H1 (cell line): Measurements from ENCODE around the gene MFAP4. TPM values are rescaled to one million over a fixed set of nuclear protein-coding genes. Genes with fewer than 3 reads are reported as not detected.

Source experiments
- CTCF ChIA-PET: fragments of 300-600 bp; sonication (Branson Sonifier 250); formaldehyde crosslinking; loops from one replicate; lab custom pipeline; 2021; ENCODE audit not compliant: partially characterized antibody; lab: Charles Lee
- POLR2A ChIA-PET: fragments of 300-600 bp; sonication (Branson Sonifier 250); formaldehyde crosslinking; loops from one replicate; lab custom pipeline; 2021; ENCODE audit warnings: inconsistent platforms; ENCODE audit not compliant: partially characterized antibody; lab: Charles Lee
- DNase-seq, 2 experiments: peaks; one replicate each; pipeline versions ENCODE4 v3.0.0 to v3.0.0-alpha.2; 2010 to 2022; ENCODE audit warnings: low spot score in 2 of 2, low read depth in 1 of 2, mixed read lengths in 1 of 2
- FAIRE-seq: peaks from 2 replicates; lab custom pipeline; 2011; peaks lifted over from hg19 to GRCh38; lab: Jason Lieb, UNC
- H2AFZ ChIP-seq: 2 replicates; pipeline ENCODE4 v1.8.1; 2012; ENCODE audit warnings: low read length, inconsistent platforms
- H2AK5ac ChIP-seq: 2 replicates; pipeline ENCODE4 v1.6.1; 2013; ENCODE audit warnings: low read depth, low read length
- H2BK120ac ChIP-seq: replicated peaks from 2 replicates; pipeline ENCODE3; 2013; ENCODE audit warnings: low read depth, low read length, inconsistent platforms
- H2BK12ac ChIP-seq: 2 replicates; pipeline ENCODE4 v1.6.1; 2013; ENCODE audit warnings: low read depth, low read length
- H2BK15ac ChIP-seq: 2 replicates; pipeline ENCODE4 v1.6.1; 2013; ENCODE audit warnings: low read length
- H2BK20ac ChIP-seq: 2 replicates; pipeline ENCODE4 v1.6.1; 2013; ENCODE audit warnings: low read length
- H2BK5ac ChIP-seq: 2 replicates; pipeline ENCODE4 v1.6.1; 2013; ENCODE audit warnings: low read depth, low read length
- H3K14ac ChIP-seq: 2 replicates; pipeline ENCODE4 v1.6.1; 2013; ENCODE audit warnings: inconsistent platforms; ENCODE audit not compliant: insufficient read length
- H3K18ac ChIP-seq: 2 replicates; pipeline ENCODE4 v1.6.1; 2013; ENCODE audit warnings: low read length; ENCODE audit errors: extremely low read depth
- H3K23ac ChIP-seq: 2 replicates; pipeline ENCODE4 v1.6.1; 2013; ENCODE audit warnings: inconsistent platforms; ENCODE audit not compliant: insufficient read length
- H3K23me2 ChIP-seq: 2 replicates; pipeline ENCODE4 v1.6.1; 2013; ENCODE audit warnings: low read depth, low read length
- H3K27ac ChIP-seq: 2 replicates; pipeline ENCODE4 v1.6.1; 2011; ENCODE audit warnings: low read depth, low read length, inconsistent platforms
- H3K27me3 ChIP-seq, 4 experiments: replicated peaks in 1 of 4; 1 replicate in 1 of 4; 2 replicates in 3 of 4; pipeline versions ENCODE4 v1.6.1 to v1.8.1; 2011 to 2013; ENCODE audit warnings: low read length in 3 of 4, mild to moderate bottlenecking in 3 of 4, inconsistent platforms in 2 of 4, mixed read lengths in 2 of 4, moderate library complexity in 1 of 4; ENCODE audit not compliant: control insufficient read depth in 3 of 4, insufficient read depth in 3 of 4; ENCODE audit errors: extremely low read depth in 1 of 4
- H3K36me3 ChIP-seq, 4 experiments: 2 replicates each; pipeline versions ENCODE4 v1.6.1 to v1.8.1; 2011 to 2013; ENCODE audit warnings: mild to moderate bottlenecking in 4 of 4, low read length in 3 of 4, moderate library complexity in 2 of 4, control low read depth in 1 of 4, inconsistent platforms in 1 of 4; ENCODE audit not compliant: insufficient read depth in 4 of 4, control insufficient read depth in 2 of 4
- H3K4ac ChIP-seq: replicated peaks from 2 replicates; pipeline ENCODE3; 2013; ENCODE audit warnings: low read length, low read depth, mixed read lengths, inconsistent platforms; ENCODE audit not compliant: insufficient read length
- H3K4me1 ChIP-seq, 4 experiments: replicated peaks in 1 of 4; 1 replicate in 1 of 4; 2 replicates in 3 of 4; pipeline versions ENCODE4 v1.6.1 to v1.8.1; 2011 to 2013; ENCODE audit warnings: low read length in 3 of 4, inconsistent platforms in 2 of 4, mixed read lengths in 1 of 4; ENCODE audit not compliant: insufficient read depth in 4 of 4, control insufficient read depth in 3 of 4
- H3K4me2 ChIP-seq, 2 experiments: 2 replicates each; pipeline versions ENCODE4 v1.6.1 to v1.8.1; 2011 to 2013; ENCODE audit warnings: low read depth in 2 of 2, low read length in 2 of 2, control low read depth in 1 of 2, inconsistent platforms in 1 of 2, mild to moderate bottlenecking in 1 of 2; ENCODE audit not compliant: insufficient read depth in 1 of 2
- H3K4me3 ChIP-seq, 4 experiments: fragments of 200-600, 300-600 bp in 1 of 4; sonication (generic), shearing (Covaris generic), sonication (Bioruptor Twin) in 1 of 4; 2 replicates each; pipeline versions ENCODE4 v1.5.1 to v1.8.1; 2011 to 2016; ENCODE audit warnings: low read length in 4 of 4, low read depth in 3 of 4, control low read depth in 2 of 4, inconsistent platforms in 2 of 4, mild to moderate bottlenecking in 2 of 4, mixed read lengths in 1 of 4, moderate library complexity in 1 of 4; ENCODE audit not compliant: insufficient read depth in 2 of 4; ENCODE audit errors: extremely low read depth in 1 of 4
- H3K56ac ChIP-seq: replicated peaks from 2 replicates; pipeline ENCODE3; 2013; ENCODE audit warnings: low read depth, mild to moderate bottlenecking, mixed read lengths, low read length, inconsistent platforms; ENCODE audit not compliant: insufficient read length
- H3K79me1 ChIP-seq: 2 replicates; pipeline ENCODE4 v1.6.1; 2013; ENCODE audit warnings: low read depth, low read length, control low read depth
- H3K79me2 ChIP-seq, 2 experiments: 2 replicates each; pipeline versions ENCODE4 v1.6.1 to v1.8.1; 2012 to 2013; ENCODE audit warnings: low read length in 2 of 2, mild to moderate bottlenecking in 2 of 2, inconsistent platforms in 1 of 2; ENCODE audit not compliant: insufficient read depth in 2 of 2, control insufficient read depth in 1 of 2
- H3K9ac ChIP-seq, 4 experiments: replicated peaks in 1 of 4; 1 replicate in 1 of 4; 2 replicates in 3 of 4; pipeline versions ENCODE4 v1.6.1 to v1.8.1; 2011 to 2013; ENCODE audit warnings: low read depth in 3 of 4, low read length in 3 of 4, control low read depth in 2 of 4, mild to moderate bottlenecking in 2 of 4, moderate library complexity in 2 of 4, inconsistent platforms in 1 of 4; ENCODE audit errors: extremely low read depth in 1 of 4
- H3K9me3 ChIP-seq, 2 experiments: 2 replicates each; pipeline versions ENCODE4 v1.6.1 to v1.8.1; 2012 to 2013; ENCODE audit warnings: mild to moderate bottlenecking in 2 of 2, moderate library complexity in 2 of 2, control low read depth in 1 of 2, inconsistent platforms in 1 of 2, low read depth in 1 of 2, low read length in 1 of 2, mixed read lengths in 1 of 2; ENCODE audit not compliant: insufficient read depth in 2 of 2
- H4K20me1 ChIP-seq, 2 experiments: replicated peaks in 1 of 2; 2 replicates each; pipeline versions ENCODE3 to v1.8.1; 2011 to 2013; ENCODE audit warnings: inconsistent platforms in 2 of 2, low read length in 2 of 2, mild to moderate bottlenecking in 1 of 2; ENCODE audit not compliant: insufficient read depth in 2 of 2, control insufficient read depth in 1 of 2
- H4K5ac ChIP-seq: 2 replicates; pipeline ENCODE4 v1.6.1; 2013; ENCODE audit warnings: low read length, low read depth, mixed read lengths, inconsistent platforms; ENCODE audit not compliant: insufficient read length
- H4K8ac ChIP-seq: 2 replicates; pipeline ENCODE4 v1.8.0; 2013; ENCODE audit warnings: mild to moderate bottlenecking, moderate library complexity, low read length, inconsistent platforms; ENCODE audit not compliant: insufficient read depth; ENCODE audit errors: extremely low read depth
- H4K91ac ChIP-seq: replicated peaks from 2 replicates; pipeline ENCODE3; 2013; ENCODE audit warnings: low read length, mixed read lengths, inconsistent platforms; ENCODE audit not compliant: insufficient read length
- EP300 ChIP-seq, 2 experiments: IDR thresholded peaks; 1 replicate in 1 of 2; 2 replicates in 1 of 2; pipeline ENCODE4 v1.6.1; 2011 to 2012; ENCODE audit warnings: low read depth in 2 of 2, low read length in 2 of 2, mild to moderate bottlenecking in 2 of 2, borderline replicate concordance in 1 of 2, inconsistent platforms in 1 of 2, moderate library complexity in 1 of 2
- GABPA ChIP-seq: IDR thresholded peaks from 2 replicates; pipeline ENCODE4 v1.6.1; 2011; ENCODE audit warnings: mild to moderate bottlenecking, low read length, moderate library complexity, borderline replicate concordance; ENCODE audit not compliant: insufficient read depth
- POLR2AphosphoS5 ChIP-seq: IDR thresholded peaks from 2 replicates; pipeline ENCODE4 v1.6.1; 2011; ENCODE audit warnings: low read depth, low read length
- SRF ChIP-seq: IDR thresholded peaks from 2 replicates; pipeline ENCODE4 v1.6.1; 2011; ENCODE audit warnings: mild to moderate bottlenecking, low read depth, low read length, moderate library complexity
- TCF12 ChIP-seq: IDR thresholded peaks from 2 replicates; pipeline ENCODE4 v1.6.1; 2011; ENCODE audit warnings: low read depth, mild to moderate bottlenecking, low read length
- WGBS, 2 experiments: shearing (Covaris generic) in 1 of 2; methylation state at CpG; one replicate each; pipeline versions ENCODE4 v1.1.6 to v1.1.7; 2013 to 2015; ENCODE audit warnings: low lambda C conversion rate in 2 of 2, mixed read lengths in 2 of 2, inconsistent platforms in 1 of 2, low coverage in 1 of 2, missing lambda C conversion rate in 1 of 2; ENCODE audit not compliant: insufficient replicate concordance in 2 of 2, insufficient coverage in 1 of 2, insufficient read length in 1 of 2; ENCODE audit errors: extremely low coverage in 1 of 2, missing lambda C conversion rate in 1 of 2; 5-methylcytosine and 5-hydroxymethylcytosine counted together
- polyA plus RNA-seq, 7 experiments: library from polyadenylated mRNA; depleted of rRNA in 3 of 7; stranded (reverse) in 5 of 7; unstranded in 2 of 7; fragments of >200 nt in 5 of 7; fragments of 200-250 nt in 2 of 7; gene quantifications; 1 replicate in 5 of 7; 2 replicates in 1 of 7; 4 replicates in 1 of 7; pipeline versions ENCODE4 v1.2.1 to v1.2.3, GENCODE V29; 2011 to 2013; ENCODE audit warnings: missing spikeins in 2 of 7, mixed read lengths in 2 of 7
- total RNA-seq: library from RNA; stranded (reverse); fragmentation: NEBNext Ultra II Directional; extraction: Animal tissue kit (Norgen Biotek cat#: 25700); gene quantifications from 2 replicates; pipeline ENCODE4 v1.2.1, GENCODE V29; 2021

MFAP4 gene
- total and polyA plus RNA-seq, 2 of the 8 experiments (the other 6 are each of a cell fraction or from before 2014, with no cell fraction given), result 3.1 to 3.6 TPM

DNA sequence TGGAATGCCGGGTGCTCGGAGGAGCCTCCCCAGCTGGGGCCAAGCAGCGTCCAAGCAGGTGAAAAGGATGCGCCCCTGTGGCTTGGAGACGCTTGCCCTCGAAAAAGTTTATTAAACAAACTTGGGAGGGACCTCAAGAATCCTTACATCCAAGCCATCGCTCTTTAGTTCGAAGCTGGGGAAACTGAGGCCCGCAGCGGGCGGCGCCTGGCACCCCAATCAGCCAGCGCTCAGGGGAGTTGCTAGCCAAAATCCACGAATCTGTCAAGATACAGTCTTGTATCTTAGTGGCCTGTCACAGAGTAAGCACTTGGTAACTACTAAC lies 23.9 kb downstream of the MFAP4 start:
- Histone ChIP-seq H3K14ac (no peak overlapping the region), H3K4me1 (peaks cover 0 to 9% (median 3%) of the 10 kb centered on the region in 4 experiments; a peak in 4 of 7 replicates), H2AK5ac (no peak overlapping the region), H3K36me3 (no peaks in the 10 kb centered on the region; a peak in 1 of 8 replicates), H2BK5ac (no peak overlapping the region), H4K8ac (no peak overlapping the region), H3K9ac (no peak overlapping the region), H2BK12ac (no peak overlapping the region), H3K79me1 (no peaks in the 10 kb centered on the region), H2BK120ac (no peak overlapping the region), H3K4me3 (peak overlapping the region in 1 of 4 experiments; percentile 93; a peak in 4 of 8 replicates), H4K91ac (no peak overlapping the region), H3K18ac (no peak overlapping the region), H3K56ac (no peak overlapping the region), H3K79me2 (no peaks in the 10 kb centered on the region), H4K5ac (no peak overlapping the region), H3K23ac (no peak overlapping the region), H2BK20ac (no peak overlapping the region), H3K4ac (no peak overlapping the region), H4K20me1 (peaks cover 0 to 4% of the 10 kb centered on the region in 2 experiments), H3K27me3 (no peaks in the 10 kb centered on the region; a peak in 1 of 7 replicates), H2AFZ (no peak overlapping the region), H2BK15ac (no peak overlapping the region), H3K27ac (no peak overlapping the region), H3K9me3 (no peaks in the 10 kb centered on the region), H3K4me2 (peak overlapping the region in 1 of 2 experiments; percentile 85; a peak in 2 of 4 replicates), H3K23me2 (peaks cover 6% of the 10 kb centered on the region; the same call in 1 of the 2 replicates)
- WGBS, 2 experiments, result 51% methylated on average over 14 of the region's 14 CpGs; no CpG with 5 or more reads in 1 of the 2 experiments
- ChIA-PET POLR2A (interaction anchor here (0.7 to 6.2 kb wide), 10 partner anchors 9 to 285 kb away, joined by 3 to 32 read pairs (median 5); partner anchors contain the start of genes ALDH3A2, MAPK7 and MFAP4), CTCF (interaction anchor here (0.7 to 6.7 kb wide), 63 partner anchors 9 to 551 kb away, joined by 3 to 66 read pairs (median 4); partner anchors contain the start of genes ALDH3A2, MAPK7, MFAP4 and RNF112)
- no peak for FAIRE-seq
- DNase-seq, result no peak
- no peak for TF ChIP-seq SRF
- TF ChIP-seq EP300 (IDR thresholded peaks at IDR 0.05; ENCODE audit: borderline replicate concordance in 1 of 2, low read depth in 2 of 2, low read length in 2 of 2), result no peak
- TF ChIP-seq TCF12, result peak; percentile 71; the same call in 1 of the 2 replicates
- TF ChIP-seq POLR2AphosphoS5, result 0 out of 2 replicates have a peak, but pooled peaks have one; percentile 7
- 0 out of 2 replicates have a peak, but pooled peaks have one; percentile 38 for TF ChIP-seq GABPA
